IMR-90 (cell line): ENCODE measurements around the gene CALHM3. TPM values are rescaled to one million over a fixed set of nuclear protein-coding genes. Genes with fewer than 3 reads are reported as not detected.

Experiments
- ATAC-seq: fragments of 200-7000 bp; cut with Tn5 transposase; 2 replicates; pipeline ENCODE4 v1.9.1; 2020; ENCODE audit warnings: low read depth, mild to moderate bottlenecking, moderate library complexity
- BruUV-seq: library from RNA; stranded (reverse); fragments of 400-500 nt; replicated peaks from 2 replicates; lab custom pipeline; 2021; lab: Mats Ljungman, UMichigan
- CTCF ChIA-PET: fragments of 300-600 bp; formaldehyde crosslinking; extraction: SDS; loops from one replicate; lab custom pipeline; 2021; ENCODE audit warnings: antibody characterized with exemption; lab: Yijun Ruan, JAX
- POLR2A ChIA-PET: fragments of 300-600 bp; sonication (Branson Sonifier 250); formaldehyde crosslinking; loops from one replicate; lab custom pipeline; 2022; ENCODE audit warnings: antibody characterized with exemption; ENCODE audit not compliant: unreplicated experiment; lab: Charles Lee
- DNase-seq: peaks from one replicate; pipeline ENCODE4 v3.0.0; 2013
- H2AFZ ChIP-seq: replicated peaks from 2 replicates; pipeline ENCODE3; 2013; ENCODE audit warnings: low read length, mild to moderate bottlenecking; ENCODE audit not compliant: poor library complexity
- H2AK5ac ChIP-seq: 2 replicates; pipeline ENCODE4 v1.6.1; 2013; ENCODE audit warnings: low read depth, low read length, inconsistent platforms
- H2AK9ac ChIP-seq: replicated peaks from 2 replicates; pipeline ENCODE3; 2013; ENCODE audit warnings: mild to moderate bottlenecking, low read depth, low read length, moderate library complexity; ENCODE audit not compliant: poor library complexity
- H2BK120ac ChIP-seq: 2 replicates; pipeline ENCODE4 v1.6.1; 2013; ENCODE audit warnings: low read depth, low read length, inconsistent platforms
- H2BK15ac ChIP-seq: 3 replicates; pipeline ENCODE4 v1.6.1; 2013; ENCODE audit warnings: low read depth, low read length, inconsistent platforms
- H2BK20ac ChIP-seq: 2 replicates; pipeline ENCODE4 v1.6.1; 2013; ENCODE audit warnings: low read depth, mild to moderate bottlenecking, inconsistent platforms, low read length, moderate library complexity
- H2BK5ac ChIP-seq: 2 replicates; pipeline ENCODE4 v1.6.1; 2013; ENCODE audit warnings: mild to moderate bottlenecking, low read depth, low read length, inconsistent platforms; ENCODE audit not compliant: poor library complexity, severe bottlenecking
- H3K14ac ChIP-seq: replicated peaks from 2 replicates; pipeline ENCODE4 v1.6.1; 2013; ENCODE audit warnings: low read depth, low read length, inconsistent platforms
- H3K18ac ChIP-seq: 2 replicates; pipeline ENCODE4 v1.6.1; 2013; ENCODE audit warnings: low read depth, low read length, control low read depth
- H3K23ac ChIP-seq: 2 replicates; pipeline ENCODE4 v1.6.1; 2013; ENCODE audit warnings: low read depth, low read length, inconsistent platforms
- H3K27ac ChIP-seq: 2 replicates; pipeline ENCODE4 v1.5.1; 2013; ENCODE audit warnings: mild to moderate bottlenecking, control low read depth, low read length; ENCODE audit not compliant: insufficient read depth
- H3K27me3 ChIP-seq: 2 replicates; pipeline ENCODE4 v1.6.1; 2013; ENCODE audit warnings: low read length; ENCODE audit not compliant: control insufficient read depth, insufficient read depth
- H3K36me3 ChIP-seq: 2 replicates; pipeline ENCODE4 v1.6.1; 2013; ENCODE audit warnings: low read length, mixed read lengths; ENCODE audit not compliant: control insufficient read depth, insufficient read depth
- H3K4ac ChIP-seq: 2 replicates; pipeline ENCODE4 v1.6.1; 2013; ENCODE audit warnings: low read depth, low read length, inconsistent platforms
- H3K4me1 ChIP-seq: 2 replicates; pipeline ENCODE4 v1.6.1; 2013; ENCODE audit warnings: low read length, mixed read lengths; ENCODE audit not compliant: control insufficient read depth, insufficient read depth
- H3K4me2 ChIP-seq: 2 replicates; pipeline ENCODE4 v1.6.1; 2013; ENCODE audit warnings: low read depth, mild to moderate bottlenecking, control low read depth, low read length, moderate library complexity
- H3K4me3 ChIP-seq: 2 replicates; pipeline ENCODE4 v1.5.1; 2013; ENCODE audit warnings: low read depth, mild to moderate bottlenecking, control low read depth, low read length, moderate library complexity; ENCODE audit not compliant: insufficient read depth
- H3K56ac ChIP-seq: 2 replicates; pipeline ENCODE4 v1.6.1; 2013; ENCODE audit warnings: low read length, inconsistent platforms; ENCODE audit not compliant: insufficient read depth; ENCODE audit errors: extremely low read depth
- H3K79me1 ChIP-seq, 2 experiments: 2 replicates each; pipeline ENCODE4 v1.6.1; 2013; ENCODE audit warnings: low read length in 2 of 2, inconsistent platforms in 1 of 2, low read depth in 1 of 2
- H3K9ac ChIP-seq: 2 replicates; pipeline ENCODE4 v1.6.1; 2013; ENCODE audit warnings: low read depth, low read length, control low read depth
- H3K9me1 ChIP-seq: 2 replicates; pipeline ENCODE4 v1.6.1; 2013; ENCODE audit warnings: low read length, inconsistent platforms; ENCODE audit not compliant: insufficient read depth
- H3K9me3 ChIP-seq: 2 replicates; pipeline ENCODE4 v1.6.1; 2013; ENCODE audit warnings: low read length; ENCODE audit not compliant: control insufficient read depth, insufficient read depth
- H4K20me1 ChIP-seq: 2 replicates; pipeline ENCODE4 v1.6.1; 2013; ENCODE audit warnings: low read length, inconsistent platforms; ENCODE audit not compliant: insufficient read depth
- H4K5ac ChIP-seq: 2 replicates; pipeline ENCODE4 v1.6.1; 2013; ENCODE audit warnings: mild to moderate bottlenecking, low read depth, low read length, control low read depth
- H4K8ac ChIP-seq, 2 experiments: 2 replicates each; pipeline ENCODE4 v1.6.1; 2013; ENCODE audit warnings: low read depth in 2 of 2, low read length in 2 of 2, control low read depth in 1 of 2, inconsistent platforms in 1 of 2
- H4K91ac ChIP-seq: 2 replicates; pipeline ENCODE4 v1.6.1; 2013; ENCODE audit warnings: low read depth, low read length, inconsistent platforms; ENCODE audit not compliant: insufficient read depth
- CHD1 ChIP-seq: IDR thresholded peaks from 2 replicates; pipeline ENCODE4 v1.6.1; 2012; ENCODE audit warnings: low read depth, low read length, improper control_type of control experiment
- FOS ChIP-seq: fragments of 150-350 bp; IDR thresholded peaks from 2 replicates; pipeline ENCODE4 v1.6.1; 2016; ENCODE audit warnings: low read depth, low read length
- MXI1 ChIP-seq: IDR thresholded peaks from 2 replicates; pipeline ENCODE4 v1.6.1; 2012; ENCODE audit warnings: low read depth, mild to moderate bottlenecking, low read length, moderate library complexity, borderline replicate concordance
- NFE2L2 ChIP-seq: fragments of 150-350 bp; IDR thresholded peaks from 2 replicates; pipeline ENCODE4 v1.6.1; 2016; ENCODE audit warnings: low read depth, mild to moderate bottlenecking, low read length
- RAD21 ChIP-seq: IDR thresholded peaks from 2 replicates; pipeline ENCODE4 v1.6.1; 2012; ENCODE audit warnings: low read length, improper control_type of control experiment
- RCOR1 ChIP-seq: IDR thresholded peaks from 2 replicates; pipeline ENCODE4 v1.6.1; 2012; ENCODE audit warnings: mild to moderate bottlenecking, low read length, improper control_type of control experiment; ENCODE audit not compliant: insufficient replicate concordance
- RFX5 ChIP-seq: IDR thresholded peaks from 2 replicates; pipeline ENCODE4 v1.8.0; 2012; ENCODE audit warnings: low read depth, mild to moderate bottlenecking, low read length, moderate library complexity
- SMC3 ChIP-seq: fragments of 150-350 bp; IDR thresholded peaks from 2 replicates; pipeline ENCODE4 v1.6.1; 2016; ENCODE audit warnings: low read depth, mild to moderate bottlenecking, antibody characterized with exemption, low read length, moderate library complexity
- WGBS, 2 experiments: methylation state at CpG; one replicate each; pipeline versions ENCODE4 v1.1.5 to v1.1.7; 2013; ENCODE audit warnings: missing lambda C conversion rate in 2 of 2; ENCODE audit not compliant: insufficient read length in 1 of 2; ENCODE audit errors: extremely low coverage in 2 of 2; 5-methylcytosine and 5-hydroxymethylcytosine counted together
- dilution Hi-C: fragments of 300-500 bp; cut with HindIII; formaldehyde crosslinking; loops from one replicate; pipeline ENCODE4 v1.14.3; 2018; ENCODE audit warnings: low sequenced_read_pairs; ENCODE audit not compliant: unreplicated experiment
- in situ Hi-C: fragments of 300-500 bp; cut with MboI; formaldehyde crosslinking; loops from 3 replicates; pipeline ENCODE4 v1.14.3; 2019; ENCODE audit warnings: low sequenced_read_pairs, inconsistent platforms, mixed read lengths
- intact Hi-C: fragments of 100-400 bp; cut with micrococcal nuclease; formaldehyde crosslinking; loops from 2 replicates; pipeline ENCODE4 v1.10.0; 2022
- polyA plus RNA-seq, 3 experiments: library from polyadenylated mRNA; depleted of rRNA; stranded (reverse); fragments of >200 nt; gene quantifications; 2 replicates each; pipeline ENCODE4 v1.2.3, GENCODE V29; 2012; ENCODE audit warnings: low replicate concordance in 1 of 3
- total RNA-seq: library from RNA; depleted of rRNA; stranded (reverse); fragments of >200 nt; gene quantifications from 2 replicates; pipeline ENCODE4 v1.2.3, GENCODE V29; 2012
- TF ChIP-seq, protein P1 (sequence below): fragments of 150-350 bp; IDR thresholded peaks from 2 replicates; pipeline ENCODE4 v1.6.1; 2017; ENCODE audit warnings: mild to moderate bottlenecking, antibody characterized with exemption, low read length, low read depth
- TF ChIP-seq, protein P2 (sequence below): conservative IDR thresholded peaks from 2 replicates; pipeline ENCODE4 v1.5.1; 2012; ENCODE audit warnings: mild to moderate bottlenecking, low read depth, low read length, improper control_type of control experiment
- TF ChIP-seq, protein P3 (sequence below): fragments of 150-350 bp; IDR thresholded peaks from 2 replicates; pipeline ENCODE4 v1.6.1; 2016; ENCODE audit warnings: low read depth, mild to moderate bottlenecking, low read length, moderate library complexity, borderline replicate concordance

The CALHM3 gene
- total and polyA plus RNA-seq, 2 of the 4 experiments (the other 2 are of a cell fraction), result not detected

DNA sequence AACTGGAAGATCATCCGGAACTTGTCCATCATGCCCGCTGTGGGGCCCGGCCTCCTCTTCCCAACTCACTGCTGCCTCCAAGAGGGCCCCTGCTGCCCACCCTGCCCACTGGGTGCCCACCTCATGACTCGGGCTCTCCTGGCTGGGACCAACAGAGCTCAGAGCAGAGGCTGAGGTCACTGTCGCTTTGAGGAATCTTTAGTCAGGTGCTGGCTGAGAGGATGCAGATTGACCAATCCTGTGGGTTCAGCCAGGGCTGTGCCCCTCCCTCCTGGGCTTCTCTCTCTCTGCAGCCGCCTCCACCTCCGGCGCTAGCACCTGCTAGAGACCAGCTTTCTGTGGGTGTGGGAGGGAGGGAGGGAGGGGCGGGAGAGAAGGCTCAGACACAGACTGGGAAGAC, 20.3 kb downstream of the CALHM3 start, which contains the start of gene CALHM1:
Gene CALHM1 (minus strand): TSS at position 181 of the 400 bp plus-strand sequence. CDS start 149 bp downstream, at position 32.
- in situ Hi-C loops, result no loop called here
- Histone ChIP-seq H2BK120ac (no peak within 1 kb of the TSS), H3K36me3 (no peaks in the 10 kb centered on the region), H3K27me3 (peaks cover 19% of the 10 kb centered on the region), H3K4me2 (no peak within 1 kb of the TSS), H3K4ac (no peak within 1 kb of the TSS), H2BK20ac (no peak within 1 kb of the TSS), H3K4me3 (no peak within 1 kb of the TSS), H3K79me1 (no peaks in the 10 kb centered on the region), H2AFZ (no peak within 1 kb of the TSS), H4K91ac (no peak within 1 kb of the TSS), H3K23ac (no peak within 1 kb of the TSS), H2AK5ac (no peak within 1 kb of the TSS), H2BK15ac (no peak within 1 kb of the TSS), H3K4me1 (no peaks in the 10 kb centered on the region), H3K56ac (no peak within 1 kb of the TSS), H2BK5ac (no peak within 1 kb of the TSS), H3K14ac (no peak within 1 kb of the TSS), H3K9ac (no peak within 1 kb of the TSS), H4K20me1 (no peaks in the 10 kb centered on the region), H3K9me1 (no peaks in the 10 kb centered on the region), H3K27ac (no peak within 1 kb of the TSS), H2AK9ac (no peak within 1 kb of the TSS), H3K18ac (no peak within 1 kb of the TSS), H4K5ac (no peak within 1 kb of the TSS), H3K9me3 (no peaks in the 10 kb centered on the region), H4K8ac (no peak within 1 kb of the TSS)
- CTCF ChIA-PET, result no interaction called here
- POLR2A ChIA-PET, result no interaction called here
- TF ChIP-seq, protein P1, sequence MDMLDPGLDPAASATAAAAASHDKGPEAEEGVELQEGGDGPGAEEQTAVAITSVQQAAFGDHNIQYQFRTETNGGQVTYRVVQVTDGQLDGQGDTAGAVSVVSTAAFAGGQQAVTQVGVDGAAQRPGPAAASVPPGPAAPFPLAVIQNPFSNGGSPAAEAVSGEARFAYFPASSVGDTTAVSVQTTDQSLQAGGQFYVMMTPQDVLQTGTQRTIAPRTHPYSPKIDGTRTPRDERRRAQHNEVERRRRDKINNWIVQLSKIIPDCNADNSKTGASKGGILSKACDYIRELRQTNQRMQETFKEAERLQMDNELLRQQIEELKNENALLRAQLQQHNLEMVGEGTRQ, result no peak
- TF ChIP-seq, protein P2, sequence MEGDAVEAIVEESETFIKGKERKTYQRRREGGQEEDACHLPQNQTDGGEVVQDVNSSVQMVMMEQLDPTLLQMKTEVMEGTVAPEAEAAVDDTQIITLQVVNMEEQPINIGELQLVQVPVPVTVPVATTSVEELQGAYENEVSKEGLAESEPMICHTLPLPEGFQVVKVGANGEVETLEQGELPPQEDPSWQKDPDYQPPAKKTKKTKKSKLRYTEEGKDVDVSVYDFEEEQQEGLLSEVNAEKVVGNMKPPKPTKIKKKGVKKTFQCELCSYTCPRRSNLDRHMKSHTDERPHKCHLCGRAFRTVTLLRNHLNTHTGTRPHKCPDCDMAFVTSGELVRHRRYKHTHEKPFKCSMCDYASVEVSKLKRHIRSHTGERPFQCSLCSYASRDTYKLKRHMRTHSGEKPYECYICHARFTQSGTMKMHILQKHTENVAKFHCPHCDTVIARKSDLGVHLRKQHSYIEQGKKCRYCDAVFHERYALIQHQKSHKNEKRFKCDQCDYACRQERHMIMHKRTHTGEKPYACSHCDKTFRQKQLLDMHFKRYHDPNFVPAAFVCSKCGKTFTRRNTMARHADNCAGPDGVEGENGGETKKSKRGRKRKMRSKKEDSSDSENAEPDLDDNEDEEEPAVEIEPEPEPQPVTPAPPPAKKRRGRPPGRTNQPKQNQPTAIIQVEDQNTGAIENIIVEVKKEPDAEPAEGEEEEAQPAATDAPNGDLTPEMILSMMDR, result no peak
- TF ChIP-seq MXI1 (no peak), SMC3 (no peak), RAD21 (no peak), CHD1 (no peak), NFE2L2 (no peak), FOS (no peak), RCOR1 (no peak), RFX5 (no peak)
- TF ChIP-seq, protein P3, sequence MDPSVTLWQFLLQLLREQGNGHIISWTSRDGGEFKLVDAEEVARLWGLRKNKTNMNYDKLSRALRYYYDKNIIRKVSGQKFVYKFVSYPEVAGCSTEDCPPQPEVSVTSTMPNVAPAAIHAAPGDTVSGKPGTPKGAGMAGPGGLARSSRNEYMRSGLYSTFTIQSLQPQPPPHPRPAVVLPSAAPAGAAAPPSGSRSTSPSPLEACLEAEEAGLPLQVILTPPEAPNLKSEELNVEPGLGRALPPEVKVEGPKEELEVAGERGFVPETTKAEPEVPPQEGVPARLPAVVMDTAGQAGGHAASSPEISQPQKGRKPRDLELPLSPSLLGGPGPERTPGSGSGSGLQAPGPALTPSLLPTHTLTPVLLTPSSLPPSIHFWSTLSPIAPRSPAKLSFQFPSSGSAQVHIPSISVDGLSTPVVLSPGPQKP, result no peak
- ATAC-seq (no peak), DNase-seq (no peak)
- no CpG with 5 or more reads among the region's 9 CpGs for WGBS, 2 experiments
- dilution Hi-C loops, result no loop called here
- no TSS peak for BruUV-seq
- intact Hi-C loops, result no loop called here
